ENCODE measurements around the gene TRPM4. TPM values are rescaled to one million over a fixed set of nuclear protein-coding genes. Genes with fewer than 3 reads are reported as not detected.

TRPM4 gene
- total RNA-seq, 1 experiment from 2014 or later = 30.0 TPM

DNA sequence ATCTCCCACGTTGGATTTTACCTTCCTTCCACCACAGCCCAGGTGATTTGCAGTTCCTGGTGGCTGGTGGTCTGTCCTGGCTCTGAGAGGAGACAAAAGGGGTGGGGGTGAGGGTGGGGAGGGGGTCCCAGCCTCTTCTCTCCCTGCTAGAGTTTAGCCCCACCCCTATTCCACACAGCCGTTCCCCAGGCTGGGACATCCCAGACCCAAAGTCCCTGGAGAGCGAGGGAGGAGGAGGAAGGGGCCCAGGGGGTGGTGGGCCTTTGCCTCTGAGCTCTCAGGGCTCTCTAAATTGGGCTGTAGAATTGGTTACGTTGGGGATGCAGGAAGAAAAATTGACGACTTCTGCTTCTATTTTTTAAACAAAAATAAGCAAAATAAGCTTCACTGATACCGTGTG, 85.5 kb downstream of the TRPM4 start:
- BruUV-seq (replicated peaks) = no TSS peak
- no peak overlapping the region for H3K4me2 ChIP-seq (ENCODE audit: low read length)
- no peak for ATAC-seq
- no peaks in the 10 kb centered on the region for H3F3A ChIP-seq (ENCODE audit: low read length, unreplicated experiment)
- no peaks in the 10 kb centered on the region for H3K9me3 ChIP-seq (ENCODE audit: low read length)
- no peaks in the 10 kb centered on the region for H4K20me1 ChIP-seq (ENCODE audit: low read length)
- H3K4me3 ChIP-seq (ENCODE audit: low read length) = no peak overlapping the region
- TF ChIP-seq EZH2phosphoT487 (IDR thresholded peaks at IDR 0.05; ENCODE audit: borderline replicate concordance, low read length) (no peak), EZH2 (IDR thresholded peaks at IDR 0.05; ENCODE audit: low read length, unreplicated experiment) (no peak)
- TF ChIP-seq, protein P1, sequence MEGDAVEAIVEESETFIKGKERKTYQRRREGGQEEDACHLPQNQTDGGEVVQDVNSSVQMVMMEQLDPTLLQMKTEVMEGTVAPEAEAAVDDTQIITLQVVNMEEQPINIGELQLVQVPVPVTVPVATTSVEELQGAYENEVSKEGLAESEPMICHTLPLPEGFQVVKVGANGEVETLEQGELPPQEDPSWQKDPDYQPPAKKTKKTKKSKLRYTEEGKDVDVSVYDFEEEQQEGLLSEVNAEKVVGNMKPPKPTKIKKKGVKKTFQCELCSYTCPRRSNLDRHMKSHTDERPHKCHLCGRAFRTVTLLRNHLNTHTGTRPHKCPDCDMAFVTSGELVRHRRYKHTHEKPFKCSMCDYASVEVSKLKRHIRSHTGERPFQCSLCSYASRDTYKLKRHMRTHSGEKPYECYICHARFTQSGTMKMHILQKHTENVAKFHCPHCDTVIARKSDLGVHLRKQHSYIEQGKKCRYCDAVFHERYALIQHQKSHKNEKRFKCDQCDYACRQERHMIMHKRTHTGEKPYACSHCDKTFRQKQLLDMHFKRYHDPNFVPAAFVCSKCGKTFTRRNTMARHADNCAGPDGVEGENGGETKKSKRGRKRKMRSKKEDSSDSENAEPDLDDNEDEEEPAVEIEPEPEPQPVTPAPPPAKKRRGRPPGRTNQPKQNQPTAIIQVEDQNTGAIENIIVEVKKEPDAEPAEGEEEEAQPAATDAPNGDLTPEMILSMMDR (conservative IDR thresholded peaks at IDR 0.05; ENCODE audit: low read depth, low read length) = no peak
- H3K79me2 ChIP-seq (ENCODE audit: low read length) = no peaks in the 10 kb centered on the region
- no peak for DNase-seq
- ChIA-PET CTCF (no interaction called here), POLR2A (ENCODE audit: unreplicated experiment) (no interaction called here)
- no peak overlapping the region for H3K9ac ChIP-seq (ENCODE audit: low read length)
- H2AFZ ChIP-seq (ENCODE audit: low read length) = no peak overlapping the region
- no peak overlapping the region for H3K27ac ChIP-seq (ENCODE audit: low read length)
- no peaks in the 10 kb centered on the region for H3K27me3 ChIP-seq (ENCODE audit: low read length)
- intact Hi-C loops (cut with micrococcal nuclease) = no loop called here
- H3K36me3 ChIP-seq (ENCODE audit: low read depth, low read length) = no peaks in the 10 kb centered on the region
- H3K9me2 ChIP-seq (replicated peaks; ENCODE audit: low read length) = no peaks in the 10 kb centered on the region
- H3K4me1 ChIP-seq (ENCODE audit: insufficient read depth, low read length) = no peaks in the 10 kb centered on the region

DNA sequence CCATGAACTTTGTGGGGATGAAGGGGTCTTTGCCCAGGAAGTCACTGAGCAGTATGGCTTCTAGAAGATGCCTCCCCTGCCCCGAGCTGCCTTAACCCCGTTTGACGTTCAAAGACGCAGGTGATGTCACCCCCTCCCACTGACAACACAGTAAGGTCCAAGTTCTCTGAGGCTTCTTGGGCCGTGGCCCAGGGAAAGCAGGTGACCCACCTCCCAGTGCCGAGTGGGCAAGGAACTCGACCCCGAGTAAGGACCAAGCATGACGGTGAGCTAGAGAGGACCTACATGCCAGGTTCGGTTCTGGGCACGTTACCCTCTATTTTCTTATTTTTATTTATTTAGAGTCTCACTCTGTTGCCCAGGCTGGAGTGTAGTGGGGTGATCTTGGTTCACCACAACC, 86.1 kb downstream of the TRPM4 start:
- Histone ChIP-seq H3K9me2 (replicated peaks; ENCODE audit: low read length) (no peaks in the 10 kb centered on the region), H2AFZ (ENCODE audit: low read length) (no peak overlapping the region), H3K4me1 (ENCODE audit: insufficient read depth, low read length) (no peaks in the 10 kb centered on the region), H4K20me1 (ENCODE audit: low read length) (no peaks in the 10 kb centered on the region), H3K4me2 (ENCODE audit: low read length) (no peak overlapping the region), H3K27me3 (ENCODE audit: low read length) (no peaks in the 10 kb centered on the region), H3K9me3 (ENCODE audit: low read length) (no peaks in the 10 kb centered on the region), H3K4me3 (ENCODE audit: low read length) (no peak overlapping the region), H3K9ac (ENCODE audit: low read length) (no peak overlapping the region), H3K79me2 (ENCODE audit: low read length) (no peaks in the 10 kb centered on the region), H3K27ac (ENCODE audit: low read length) (no peak overlapping the region), H3K36me3 (ENCODE audit: low read depth, low read length) (no peaks in the 10 kb centered on the region), H3F3A (ENCODE audit: low read length, unreplicated experiment) (no peaks in the 10 kb centered on the region)
- ChIA-PET CTCF (no interaction called here), POLR2A (ENCODE audit: unreplicated experiment) (no interaction called here)
- ATAC-seq = no peak
- no TSS peak for BruUV-seq (replicated peaks)
- no peak for DNase-seq
- TF ChIP-seq, protein P1 (conservative IDR thresholded peaks at IDR 0.05; ENCODE audit: low read depth, low read length) = no peak
- no peak for TF ChIP-seq EZH2phosphoT487 (IDR thresholded peaks at IDR 0.05; ENCODE audit: borderline replicate concordance, low read length)
- TF ChIP-seq EZH2 (IDR thresholded peaks at IDR 0.05; ENCODE audit: low read length, unreplicated experiment) = no peak
- intact Hi-C loops (cut with micrococcal nuclease) = no loop called here

DNA sequence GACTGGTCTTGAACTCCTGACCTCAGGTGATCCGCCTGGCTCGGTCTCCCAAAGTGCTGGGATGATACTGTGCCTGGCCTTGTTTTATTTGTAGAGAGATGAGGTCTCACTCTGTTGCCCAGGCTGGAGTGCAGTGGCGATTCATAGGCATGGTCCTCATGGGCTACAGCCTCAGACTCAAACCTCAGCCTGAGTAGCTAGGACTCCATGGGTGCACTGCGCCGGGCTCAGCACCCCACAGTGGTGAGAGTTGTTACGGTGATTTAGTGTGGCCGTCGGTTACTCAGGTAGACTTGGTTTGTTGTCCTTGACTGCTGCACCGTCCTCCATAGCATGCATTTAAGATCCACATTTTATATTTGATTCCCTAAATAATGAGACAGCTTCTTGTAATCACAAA, 86.7 kb downstream of the TRPM4 start:
- H3F3A ChIP-seq (ENCODE audit: low read length, unreplicated experiment) = no peaks in the 10 kb centered on the region
- no peaks in the 10 kb centered on the region for H3K9me3 ChIP-seq (ENCODE audit: low read length)
- no peaks in the 10 kb centered on the region for H4K20me1 ChIP-seq (ENCODE audit: low read length)
- no peak overlapping the region for H2AFZ ChIP-seq (ENCODE audit: low read length)
- no peak overlapping the region for H3K4me3 ChIP-seq (ENCODE audit: low read length)
- CTCF ChIA-PET = no interaction called here
- no peak for ATAC-seq
- no TSS peak for BruUV-seq (replicated peaks)
- intact Hi-C loops (cut with micrococcal nuclease) = no loop called here
- no peak overlapping the region for H3K4me2 ChIP-seq (ENCODE audit: low read length)
- no peaks in the 10 kb centered on the region for H3K4me1 ChIP-seq (ENCODE audit: insufficient read depth, low read length)
- H3K9me2 ChIP-seq (replicated peaks; ENCODE audit: low read length) = no peaks in the 10 kb centered on the region
- H3K27ac ChIP-seq (ENCODE audit: low read length) = no peak overlapping the region
- H3K79me2 ChIP-seq (ENCODE audit: low read length) = no peaks in the 10 kb centered on the region
- H3K9ac ChIP-seq (ENCODE audit: low read length) = no peak overlapping the region
- DNase-seq = no peak
- POLR2A ChIA-PET (ENCODE audit: unreplicated experiment) = no interaction called here
- TF ChIP-seq EZH2phosphoT487 (IDR thresholded peaks at IDR 0.05; ENCODE audit: borderline replicate concordance, low read length) (no peak), EZH2 (IDR thresholded peaks at IDR 0.05; ENCODE audit: low read length, unreplicated experiment) (no peak)
- TF ChIP-seq, protein P1 (conservative IDR thresholded peaks at IDR 0.05; ENCODE audit: low read depth, low read length) = no peak
- H3K27me3 ChIP-seq (ENCODE audit: low read length) = no peaks in the 10 kb centered on the region
- H3K36me3 ChIP-seq (ENCODE audit: low read depth, low read length) = no peaks in the 10 kb centered on the region

Data from PC-3 (cell line).